Cardiac ventricle fibroblast (primary cell): ENCODE results near the gene NUAK2. TPM values are rescaled to one million over a fixed set of nuclear protein-coding genes. Genes with fewer than 3 reads are reported as not detected.

ENCODE experiments used
- total RNA-seq: library from RNA; depleted of rRNA; stranded (reverse); fragments of >200 nt; gene quantifications from 2 replicates; pipeline ENCODE4 v1.2.3, GENCODE V29; 2015

The NUAK2 gene
- total RNA-seq, result 3.6 and 3.9 TPM in 2 replicates

DNA sequence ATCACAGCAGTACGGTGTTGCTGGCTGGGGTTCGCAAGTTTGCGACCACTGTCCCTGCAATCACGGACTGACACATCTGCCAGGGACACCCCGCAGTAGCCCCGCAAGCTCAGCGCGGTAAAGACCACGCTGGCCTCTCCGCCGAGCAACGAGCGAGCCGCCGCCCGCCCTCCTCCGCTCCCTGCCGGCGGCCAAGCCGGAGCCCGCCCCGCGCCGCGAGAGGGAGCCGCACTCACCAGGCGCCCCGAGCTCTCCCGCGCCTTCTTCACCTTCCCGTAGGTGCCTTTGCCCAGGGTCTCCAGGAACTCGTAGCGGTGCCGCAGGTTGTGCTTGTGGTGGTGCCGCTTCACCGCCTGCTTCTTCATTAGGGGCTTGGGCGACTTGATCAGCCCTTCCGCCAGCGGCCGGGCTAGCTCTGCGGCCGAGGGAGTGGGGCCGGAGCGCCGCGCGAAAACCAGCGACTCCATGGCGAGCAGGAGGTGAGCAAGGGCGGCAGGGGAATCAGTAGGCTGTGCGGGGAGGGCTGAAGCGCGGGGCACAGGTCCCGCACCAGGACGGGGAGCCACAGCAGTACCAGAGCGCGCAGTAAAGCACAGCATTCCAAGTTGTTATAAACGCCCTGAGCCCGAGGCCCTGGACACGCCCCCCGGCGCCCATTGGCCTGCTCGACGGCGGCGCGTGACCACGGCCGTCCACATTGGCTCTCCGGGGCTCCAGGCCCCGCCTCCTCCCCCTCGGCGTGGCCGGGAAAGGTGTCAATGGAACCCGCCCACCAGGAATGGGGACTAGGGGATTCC, at the start of gene NUAK2:
Gene NUAK2, minus strand, starts transcription at position 584 of the 797 bp plus-strand sequence. Its CDS starts 117 bp downstream, at position 467.

DNA sequence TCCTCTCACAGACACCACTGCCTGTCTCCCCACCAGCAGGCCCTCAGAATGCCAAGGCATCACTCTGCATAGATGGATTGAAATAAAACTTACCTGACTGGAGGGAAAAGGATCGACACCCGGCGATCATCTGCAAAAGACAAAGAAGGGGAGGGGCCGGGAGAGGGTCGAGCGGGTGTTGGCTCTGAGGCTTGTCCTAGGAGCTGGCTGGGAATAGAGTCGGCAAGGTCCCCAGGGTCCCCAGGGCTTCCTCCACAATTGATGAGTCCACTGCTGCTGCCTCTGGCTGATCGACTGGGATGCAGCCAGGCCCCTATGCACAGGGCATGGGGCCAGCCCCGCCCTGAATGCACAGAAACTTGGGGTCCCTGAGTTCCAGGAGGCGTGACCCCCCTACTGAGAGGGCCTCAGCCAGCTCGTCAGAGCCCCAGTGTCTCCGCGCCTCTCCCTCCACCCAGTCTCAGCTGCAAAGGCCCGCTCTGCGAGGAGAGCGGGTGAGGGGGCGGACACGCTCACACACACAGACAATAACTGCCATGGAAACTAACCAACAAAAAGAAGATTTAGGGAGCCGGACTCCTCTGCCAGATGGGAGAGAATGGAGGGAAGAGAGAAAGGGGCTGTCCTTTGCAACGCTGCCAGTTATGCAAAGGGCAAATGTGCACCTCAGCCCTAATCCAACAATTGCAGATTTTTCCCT, 35.0 kb upstream of the NUAK2 start, which contains the start of gene KLHDC8A:
Gene KLHDC8A, minus strand, starts transcription at position 483 of the 700 bp plus-strand sequence. CDS start 13,318 bp downstream, outside the sequence.

Other genes starting within 250 kb of the NUAK2 start
- gene TMEM81, start 237.3 kb downstream of the NUAK2 start, total RNA-seq, result 0.50 and 0.88 TPM in 2 replicates
- gene RBBP5, start 199.8 kb downstream of the NUAK2 start, total RNA-seq, result 12.1 and 12.5 TPM in 2 replicates
- gene DSTYK, start 110.0 kb downstream of the NUAK2 start, total RNA-seq, result 9.9 and 10.5 TPM in 2 replicates
- 1.4 and 2.3 TPM in 2 replicates for gene TMCC2, start 93.8 kb downstream of the NUAK2 start, total RNA-seq
- 2.9 and 3.0 TPM in 2 replicates for gene KLHDC8A, start 35.2 kb upstream of the NUAK2 start, total RNA-seq
- not detected in 2 replicates for gene LEMD1, start 100.3 kb upstream of the NUAK2 start, total RNA-seq
- gene BLACAT1, start 134.3 kb upstream of the NUAK2 start, total RNA-seq, result 0.29 and 0.37 TPM in 2 replicates
- 2.9 and 4.6 TPM in 2 replicates for gene CDK18, start 182.9 kb upstream of the NUAK2 start, total RNA-seq